ENCODE data around the gene JMJD1C.

The JMJD1C gene

GRCh38 chr10:63262430-63263073 lies 203.2 kb downstream of the JMJD1C start:
- FAIRE-seq = peak; percentile 82
- no peak for DNase-seq (ENCODE audit: insufficient read length, low spot score)
- TF ChIP-seq POLR2AphosphoS5 (IDR thresholded peaks at IDR 0.05; ENCODE audit: low read depth, low read length) (no peak), SPI1 (IDR thresholded peaks at IDR 0.05; ENCODE audit: low read depth, low read length) (peak; percentile 62)

DNA sequence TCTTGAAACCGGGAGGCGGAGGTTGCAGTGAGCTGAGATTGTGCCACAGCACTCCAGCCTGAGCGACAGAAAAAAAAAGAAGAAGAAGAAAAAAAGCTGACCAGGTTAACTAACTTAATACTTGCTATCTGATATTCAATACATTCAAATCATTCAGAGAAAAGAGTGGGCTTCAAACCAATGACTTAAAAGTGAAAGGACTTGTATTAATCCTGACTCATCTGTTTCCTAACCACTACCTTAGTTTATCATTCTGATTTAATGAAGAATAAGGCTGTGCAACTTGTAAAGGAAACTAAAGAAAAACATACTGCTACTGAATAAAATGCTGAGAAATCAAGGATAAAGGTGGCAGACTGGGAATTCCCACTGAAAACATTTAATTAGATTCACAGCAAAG lies 204.3 kb downstream of the JMJD1C start:
- TF ChIP-seq POLR2AphosphoS5 (IDR thresholded peaks at IDR 0.05; ENCODE audit: low read depth, low read length) (no peak), SPI1 (IDR thresholded peaks at IDR 0.05; ENCODE audit: low read depth, low read length) (no peak), POU2F2 (IDR thresholded peaks at IDR 0.05; ENCODE audit: low read depth, low read length) (no peak), PAX5 (IDR thresholded peaks at IDR 0.05; ENCODE audit: insufficient read depth, low read length, severe bottlenecking) (no peak), TAF1 (IDR thresholded peaks at IDR 0.05; ENCODE audit: low read depth, low read length) (no peak), POLR2A (IDR thresholded peaks at IDR 0.05; ENCODE audit: low read depth, low read length) (no peak)
- FAIRE-seq (no peak), DNase-seq (ENCODE audit: insufficient read length, low spot score) (no peak)

GRCh38 chr10:63260860-63261251 lies 204.9 kb downstream of the JMJD1C start:
- DNase-seq (ENCODE audit: insufficient read length, low spot score) (no peak), FAIRE-seq (no peak)
- peak; percentile 57; the same call in 1 of the 2 replicates for TF ChIP-seq SPI1 (IDR thresholded peaks at IDR 0.05; ENCODE audit: low read depth, low read length)
- TF ChIP-seq PAX5 (IDR thresholded peaks at IDR 0.05; ENCODE audit: insufficient read depth, low read length, severe bottlenecking) = no peak

DNA sequence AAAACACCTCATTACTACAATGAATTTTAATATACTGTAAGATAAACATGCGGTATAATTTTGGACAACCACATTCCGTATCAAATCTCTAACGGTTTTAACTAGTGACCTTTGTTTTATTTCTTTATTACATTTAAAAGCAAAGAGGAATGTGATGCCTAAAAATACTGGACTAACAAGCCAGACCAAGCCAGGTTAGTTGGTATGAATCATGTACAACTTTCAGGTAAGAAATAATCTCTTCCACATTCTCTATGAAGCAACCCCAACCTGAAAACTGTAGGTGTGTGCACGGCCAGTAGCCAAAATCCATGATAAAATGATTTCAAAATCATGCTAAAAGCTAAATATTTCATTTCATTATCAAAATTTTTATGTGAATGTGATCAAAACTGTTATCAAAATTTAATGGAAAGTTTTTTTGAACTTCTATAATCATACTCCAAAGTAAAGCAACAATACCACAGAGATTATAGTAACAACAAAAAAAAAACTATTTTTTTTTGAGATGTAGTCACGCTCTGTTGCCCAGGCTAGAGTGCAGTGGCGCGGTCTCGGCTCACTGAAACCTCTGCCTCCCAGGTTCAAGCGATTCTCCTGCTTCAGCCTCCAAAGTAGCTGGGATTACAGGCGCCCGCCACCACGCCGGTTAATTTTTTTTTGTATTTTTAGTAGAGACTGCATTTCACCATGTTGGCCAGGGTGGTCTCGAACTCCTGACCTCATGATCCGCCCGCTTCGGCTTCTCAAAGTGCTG lies 205.5 kb downstream of the JMJD1C start:
- DNase-seq (ENCODE audit: insufficient read length, low spot score) (no peak), FAIRE-seq (no peak)
- TF ChIP-seq POLR2A (IDR thresholded peaks at IDR 0.05; ENCODE audit: low read depth, low read length) (no peak), PAX5 (IDR thresholded peaks at IDR 0.05; ENCODE audit: insufficient read depth, low read length, severe bottlenecking) (peak; percentile 70)

GRCh38 chr10:63258920-63259678 lies 206.7 kb downstream of the JMJD1C start:
- DNase-seq (ENCODE audit: insufficient read length, low spot score) (no peak), FAIRE-seq (peak; percentile 57)
- TF ChIP-seq TAF1 (IDR thresholded peaks at IDR 0.05; ENCODE audit: low read depth, low read length) (no peak), PAX5 (IDR thresholded peaks at IDR 0.05; ENCODE audit: insufficient read depth, low read length, severe bottlenecking) (no peak), POLR2AphosphoS5 (IDR thresholded peaks at IDR 0.05; ENCODE audit: low read depth, low read length) (no peak), POLR2A (IDR thresholded peaks at IDR 0.05; ENCODE audit: low read depth, low read length) (no peak), POU2F2 (IDR thresholded peaks at IDR 0.05; ENCODE audit: low read depth, low read length) (no peak), SPI1 (IDR thresholded peaks at IDR 0.05; ENCODE audit: low read depth, low read length) (no peak)

DNA sequence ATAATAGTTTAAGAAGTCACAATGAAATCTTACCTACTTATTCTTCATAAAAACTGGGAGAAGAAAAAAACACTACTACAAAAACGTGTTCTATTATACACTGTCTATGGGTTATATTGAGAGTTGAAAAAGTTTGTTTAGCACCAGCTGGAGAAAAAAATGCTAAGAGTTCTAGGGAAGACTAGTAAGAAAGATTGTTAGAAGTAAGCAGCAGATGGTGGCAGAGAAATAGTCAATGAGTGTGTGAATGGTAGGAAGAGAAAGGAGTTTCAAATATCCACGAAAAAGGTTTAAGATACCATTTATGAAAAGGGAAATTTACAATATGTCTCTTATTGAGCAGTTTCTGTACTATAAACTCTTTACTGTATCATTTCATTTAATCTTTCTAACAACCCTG lies 208.0 kb downstream of the JMJD1C start:
- FAIRE-seq = no peak
- TF ChIP-seq POLR2A (IDR thresholded peaks at IDR 0.05; ENCODE audit: low read depth, low read length) (no peak), PAX5 (IDR thresholded peaks at IDR 0.05; ENCODE audit: insufficient read depth, low read length, severe bottlenecking) (no peak), SPI1 (IDR thresholded peaks at IDR 0.05; ENCODE audit: low read depth, low read length) (no peak), POU2F2 (IDR thresholded peaks at IDR 0.05; ENCODE audit: low read depth, low read length) (no peak), TAF1 (IDR thresholded peaks at IDR 0.05; ENCODE audit: low read depth, low read length) (no peak), POLR2AphosphoS5 (IDR thresholded peaks at IDR 0.05; ENCODE audit: low read depth, low read length) (no peak)
- DNase-seq (ENCODE audit: insufficient read length, low spot score) = no peak

GRCh38 chr10:63256009-63256773 lies 209.6 kb downstream of the JMJD1C start:
- no peak for DNase-seq (ENCODE audit: insufficient read length, low spot score)
- TF ChIP-seq POLR2A (IDR thresholded peaks at IDR 0.05; ENCODE audit: low read depth, low read length) (no peak), SPI1 (IDR thresholded peaks at IDR 0.05; ENCODE audit: low read depth, low read length) (peak; percentile 70), PAX5 (IDR thresholded peaks at IDR 0.05; ENCODE audit: insufficient read depth, low read length, severe bottlenecking) (no peak)
- no peak for FAIRE-seq

- no peak for DNase-seq (ENCODE audit: insufficient read length, low spot score)
- no peak for TF ChIP-seq POLR2A (IDR thresholded peaks at IDR 0.05; ENCODE audit: low read depth, low read length)
- no peak for TF ChIP-seq PAX5 (IDR thresholded peaks at IDR 0.05; ENCODE audit: insufficient read depth, low read length, severe bottlenecking)
- no peak for TF ChIP-seq POU2F2 (IDR thresholded peaks at IDR 0.05; ENCODE audit: low read depth, low read length)
- no peak for TF ChIP-seq SPI1 (IDR thresholded peaks at IDR 0.05; ENCODE audit: low read depth, low read length)
- TF ChIP-seq POLR2AphosphoS5 (IDR thresholded peaks at IDR 0.05; ENCODE audit: low read depth, low read length) = no peak
- TF ChIP-seq TAF1 (IDR thresholded peaks at IDR 0.05; ENCODE audit: low read depth, low read length) = no peak
- FAIRE-seq = no peak
Measured at GRCh38 chr10:63255316-63255715, 210.5 kb downstream of the JMJD1C start.

DNA sequence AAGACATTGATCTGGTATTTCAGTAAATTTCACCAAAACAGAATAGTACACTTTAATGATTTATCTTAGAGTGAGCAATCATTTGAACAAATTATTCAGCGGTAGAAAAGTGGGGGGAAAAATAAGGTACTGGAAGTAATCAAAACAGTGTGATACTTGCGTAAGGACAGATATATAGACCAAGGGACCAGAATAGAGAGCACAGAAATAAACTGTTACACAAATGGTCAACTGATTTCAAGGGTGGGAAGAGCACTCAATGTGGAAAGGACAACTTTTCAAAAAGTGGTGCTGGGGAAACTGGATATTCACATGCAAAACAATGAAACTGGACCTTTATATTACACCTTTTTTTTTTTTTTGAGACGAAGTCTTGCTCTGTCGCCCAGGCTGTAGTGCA lies 212.7 kb downstream of the JMJD1C start:
- DNase-seq (ENCODE audit: insufficient read length, low spot score) = no peak
- TF ChIP-seq PAX5 (IDR thresholded peaks at IDR 0.05; ENCODE audit: insufficient read depth, low read length, severe bottlenecking) (no peak), POLR2AphosphoS5 (IDR thresholded peaks at IDR 0.05; ENCODE audit: low read depth, low read length) (no peak), POLR2A (IDR thresholded peaks at IDR 0.05; ENCODE audit: low read depth, low read length) (no peak), TAF1 (IDR thresholded peaks at IDR 0.05; ENCODE audit: low read depth, low read length) (no peak), SPI1 (IDR thresholded peaks at IDR 0.05; ENCODE audit: low read depth, low read length) (no peak), POU2F2 (IDR thresholded peaks at IDR 0.05; ENCODE audit: low read depth, low read length) (no peak)
- FAIRE-seq = no peak
